Gastrocnemius medialis (tissue), 4 donors: ENCODE results near the gene NOS2.
"Not testable (repeated sequence)": the region's sequence is repeated elsewhere in the genome, so short reads cannot be mapped to it uniquely, and the experiment has no call there.

ENCODE experiments used
- CTCF ChIP-seq, 5 experiments: fragments of 450-650 bp in 3 of 5; fragments of 200-600 bp in 2 of 5; sonication (generic) in 2 of 5; IDR thresholded peaks in 4 of 5; conservative IDR thresholded peaks in 1 of 5; 1 replicate in 4 of 5; 2 replicates in 1 of 5; pipeline ENCODE4 v1.5.1; 2016 to 2019; ENCODE audit warnings: antibody characterized with exemption in 5 of 5, mild to moderate bottlenecking in 3 of 5, moderate library complexity in 3 of 5
- POLR2A ChIP-seq, 2 donors: fragments of 450-650 bp; IDR thresholded peaks; one replicate each; pipeline ENCODE4 v1.6.1; 2017; ENCODE audit warnings: antibody characterized with exemption in 2 of 2, mild to moderate bottlenecking in 2 of 2, moderate library complexity in 2 of 2

DNA sequence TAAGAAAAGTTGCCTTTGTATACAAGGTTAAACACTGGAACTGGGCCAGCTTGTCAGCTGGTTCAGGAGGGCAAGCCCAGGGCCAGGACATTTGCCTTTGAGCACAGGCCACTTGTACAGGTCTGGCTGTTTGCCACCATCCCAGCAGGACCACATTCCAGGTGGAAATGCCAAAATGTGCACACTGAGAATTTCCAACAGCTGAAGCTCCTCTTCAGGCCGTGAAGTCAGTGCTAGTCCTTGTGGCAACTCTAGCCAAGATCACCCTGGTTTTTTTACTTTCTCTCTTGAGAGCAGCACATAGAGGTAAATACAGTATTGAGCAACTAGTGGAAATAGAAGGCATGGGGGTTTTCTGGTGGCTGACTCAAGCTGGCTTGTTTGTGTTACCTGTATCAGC is 29.6 kb upstream of the NOS2 start:
- TF ChIP-seq CTCF (IDR thresholded peaks at IDR 0.05 in 4 of 5, conservative IDR thresholded peaks at IDR 0.05 in 1 of 5); POLR2A (IDR thresholded peaks at IDR 0.05): not testable (repeated sequence)
